Neural crest cell (in vitro differentiated cells): ENCODE data around the gene ZFAND2A. TPM values are rescaled to one million over a fixed set of nuclear protein-coding genes. Genes with fewer than 3 reads are reported as not detected.
"Not testable (repeated sequence)": the region's sequence is repeated elsewhere in the genome, so short reads cannot be mapped to it uniquely, and the experiment has no call there.

Experiments
- DNase-seq: peaks from one replicate; pipeline ENCODE4 v3.0.0; 2021; ENCODE audit warnings: low read depth, mixed read lengths, low spot score
- H3K27ac Mint-ChIP-seq: one replicate; pipeline ENCODE4 v1.8.0; 2021; ENCODE audit warnings: mild to moderate bottlenecking, mixed read lengths; ENCODE audit not compliant: unreplicated experiment
- H3K27me3 Mint-ChIP-seq: 2 replicates; pipeline ENCODE4 v1.8.0; 2021; ENCODE audit warnings: low read depth, mild to moderate bottlenecking, mixed read lengths
- H3K36me3 Mint-ChIP-seq: 2 replicates; pipeline ENCODE4 v1.8.0; 2021; ENCODE audit warnings: low read depth, mild to moderate bottlenecking, mixed read lengths
- H3K4me1 Mint-ChIP-seq: 2 replicates; pipeline ENCODE4 v1.8.0; 2021; ENCODE audit warnings: mixed read lengths
- H3K4me3 Mint-ChIP-seq: one replicate; pipeline ENCODE4 v1.8.0; 2021; ENCODE audit warnings: mild to moderate bottlenecking, mixed read lengths
- H3K9me3 Mint-ChIP-seq: 2 replicates; pipeline ENCODE4 v1.8.0; 2021; ENCODE audit warnings: mixed read lengths
- CTCF ChIP-seq: fragments of 200-600 bp; sonication (generic); conservative IDR thresholded peaks from 2 replicates; pipeline ENCODE4 v1.5.0; 2021; ENCODE audit warnings: antibody characterized with exemption, mild to moderate bottlenecking
- total RNA-seq: library from RNA; stranded (reverse); gene quantifications from 2 replicates; pipeline ENCODE4 v1.2.1, GENCODE V29; 2021

The ZFAND2A gene
- total RNA-seq, 1 donor from 2014 or later, result 13.6 TPM

GRCh38 chr7:1156782-1157535, 3.0 kb downstream of the ZFAND2A start:
- H3K27ac Mint-ChIP-seq, result no peak overlapping the region

GRCh38 chr7:1155818-1156781, 3.9 kb downstream of the ZFAND2A start:
- H3K4me3 Mint-ChIP-seq, H3K27me3 Mint-ChIP-seq, H3K36me3 Mint-ChIP-seq, H3K9me3 Mint-ChIP-seq, H3K27ac Mint-ChIP-seq, DNase-seq: not testable (repeated sequence)
- peaks cover 18% of the 10 kb centered on the region for H3K4me1 Mint-ChIP-seq

More at GRCh38 chr7:1156782-1157535, 3.0 kb downstream of the ZFAND2A start:
- Mint-ChIP-seq H3K4me1 (peaks cover 21% of the 10 kb centered on the region), H3K36me3 (peaks cover 3% of the 10 kb centered on the region), H3K27me3 (no peaks in the 10 kb centered on the region), H3K4me3 (peak overlapping the region; percentile 91), H3K9me3 (no peaks in the 10 kb centered on the region)
- TF ChIP-seq CTCF, result no peak
- no peak for DNase-seq

GRCh38 chr7:1154172-1154739, 5.7 kb downstream of the ZFAND2A start:
- Mint-ChIP-seq H3K9me3 (no peaks in the 10 kb centered on the region), H3K4me1 (peaks cover 14% of the 10 kb centered on the region), H3K36me3 (peaks cover 3% of the 10 kb centered on the region), H3K4me3 (peak overlapping the region; percentile 72), H3K27ac (no peak overlapping the region), H3K27me3 (no peaks in the 10 kb centered on the region)
- DNase-seq, result no peak
- TF ChIP-seq CTCF, result no peak

- no peak overlapping the region for H3K4me3 Mint-ChIP-seq
- no peak for DNase-seq
- peaks cover 3% of the 10 kb centered on the region for H3K36me3 Mint-ChIP-seq
- no peak for TF ChIP-seq CTCF
- no peak overlapping the region for H3K27ac Mint-ChIP-seq
- no peaks in the 10 kb centered on the region for H3K9me3 Mint-ChIP-seq
- H3K27me3 Mint-ChIP-seq, result no peaks in the 10 kb centered on the region
- no peaks in the 10 kb centered on the region for H3K4me1 Mint-ChIP-seq
These were observed 7.5 kb downstream of the ZFAND2A start for GRCh38 chr7:1152492-1152891.

- no peaks in the 10 kb centered on the region for H3K9me3 Mint-ChIP-seq
- H3K36me3 Mint-ChIP-seq, result peaks cover 3% of the 10 kb centered on the region
- DNase-seq, result no peak
- no peaks in the 10 kb centered on the region for H3K27me3 Mint-ChIP-seq
- TF ChIP-seq CTCF, result no peak
- H3K4me1 Mint-ChIP-seq, result no peaks in the 10 kb centered on the region
- peak overlapping the region; percentile 6 for H3K27ac Mint-ChIP-seq
- no peak overlapping the region for H3K4me3 Mint-ChIP-seq
These were observed 8.2 kb downstream of the ZFAND2A start for GRCh38 chr7:1151653-1152425.
